Motor neuron (in vitro differentiated cells): ENCODE measurements around the gene PCSK6. TPM values are rescaled to one million over a fixed set of nuclear protein-coding genes. Genes with fewer than 3 reads are reported as not detected.

ENCODE experiments used
- ATAC-seq, 8 experiments: fragments of 200-7000 bp; cut with Tn5 transposase; replicated peaks in 6 of 8; 2 replicates each; pipeline ENCODE4 v1.8.0; 2021; ENCODE audit warnings: mild to moderate bottlenecking in 8 of 8, moderate library complexity in 8 of 8
- H3K27ac ChIP-seq, 2 donors: fragments of 250-450 bp; sonication (Bioruptor Pico); 2 replicates each; pipeline ENCODE4 v1.9.0; 2021; ENCODE audit warnings: antibody characterized with exemption in 2 of 2, mild to moderate bottlenecking in 2 of 2, moderate library complexity in 1 of 2
- H3K4me1 ChIP-seq, 2 donors: fragments of 250-450 bp; sonication (Bioruptor Pico); replicated peaks in 1 of 2; 2 replicates each; pipeline ENCODE4 v1.6.1; 2021; ENCODE audit warnings: antibody characterized with exemption in 2 of 2, mild to moderate bottlenecking in 2 of 2, moderate library complexity in 1 of 2
- H3K4me3 ChIP-seq, 5 donors: fragments of 250-450 bp; sonication (Bioruptor Pico); 2 replicates each; pipeline ENCODE4 v1.9.0; 2021; ENCODE audit warnings: antibody characterized with exemption in 5 of 5, mild to moderate bottlenecking in 5 of 5, moderate library complexity in 4 of 5
- WGBS, 10 experiments: fragments of 450-650 bp; shearing (Covaris generic); methylation state at CpG; one replicate each; pipeline ENCODE4 v1.0.0; 2022; 5-methylcytosine and 5-hydroxymethylcytosine counted together
- in situ Hi-C, 9 experiments: fragments of 400-800 bp; cut with MboI; loops; one replicate each; pipeline ENCODE4 v1.15.0; 2021; ENCODE audit warnings: low sequenced_read_pairs in 9 of 9, low pct_unique_long_range_greater_than_20kb in 2 of 9; ENCODE audit not compliant: unreplicated experiment in 9 of 9
- total RNA-seq, 8 experiments: library from RNA; unstranded; fragments of 300-600 nt; gene quantifications; 2 replicates each; pipeline versions ENCODE4 v1.2.3 to v1.2.4, GENCODE V29; 2022

PCSK6 gene
- total RNA-seq, 8 experiments from 2014 or later, result 1.5 to 9.9 (median 3.7) TPM

GRCh38 chr15:101530224-101530958, 40.9 kb upstream of the PCSK6 start:
- Histone ChIP-seq H3K4me1 (peaks cover 0 to 20% of the 10 kb centered on the region in 2 donors), H3K4me3 (no peak overlapping the region), H3K27ac (no peak overlapping the region)
- peak in 2 of 8 experiments; percentile 13 to 40 for ATAC-seq
- in situ Hi-C loops, result no loop called here
- 63 to 100% (median 91%) methylated on average over 1 to 8 of the region's 17 CpGs; no CpG with 5 or more reads in 5 of the 10 experiments for WGBS, 10 experiments

GRCh38 chr15:101528917-101529299, 39.4 kb upstream of the PCSK6 start:
- Histone ChIP-seq H3K4me1 (peaks cover 0 to 14% of the 10 kb centered on the region in 2 donors), H3K27ac (peak overlapping the region in 1 of 2 donors; percentile 2), H3K4me3 (no peak overlapping the region)
- WGBS, 10 experiments, result 33 to 100% (median 88%) methylated on average over 1 to 3 of the region's 4 CpGs; no CpG with 5 or more reads in 4 of the 10 experiments
- in situ Hi-C loops, result no loop called here
- peak in 2 of 8 experiments; percentile 2 to 9 for ATAC-seq

- Histone ChIP-seq H3K27ac (peak overlapping the region in 1 of 2 donors; percentile 2), H3K4me1 (peaks cover 0 to 14% of the 10 kb centered on the region in 2 donors), H3K4me3 (no peak overlapping the region)
- peak; percentile 41 to 92 (median 85) for ATAC-seq
- WGBS, 10 experiments, result 0 to 100% (median 8%) methylated on average over 1 to 12 of the region's 18 CpGs
- in situ Hi-C loops, result no loop called here
Observed at GRCh38 chr15:101528108-101528916, 38.8 kb upstream of the PCSK6 start.

- no peak for ATAC-seq
- in situ Hi-C loops, result no loop called here
Observed at GRCh38 chr15:101526890-101527289, 37.4 kb upstream of the PCSK6 start.

GRCh38 chr15:101526442-101526841, 36.9 kb upstream of the PCSK6 start:
- H3K4me1 ChIP-seq, result peaks cover 0 to 14% of the 10 kb centered on the region in 2 donors
- H3K27ac ChIP-seq, result no peak overlapping the region
- no peak overlapping the region for H3K4me3 ChIP-seq
- ATAC-seq, result no peak
- in situ Hi-C loops, result no loop called here
- WGBS, 10 experiments, result 20 to 100% (median 86%) methylated on average over 1 to 8 of the region's 13 CpGs; no CpG with 5 or more reads in 1 of the 10 experiments

More at GRCh38 chr15:101526890-101527289, 37.4 kb upstream of the PCSK6 start:
- peaks cover 0 to 14% of the 10 kb centered on the region in 2 donors for H3K4me1 ChIP-seq
- H3K4me3 ChIP-seq, result no peak overlapping the region
- 31 to 100% (median 91%) methylated on average over 1 to 5 of the region's 7 CpGs; no CpG with 5 or more reads in 2 of the 10 experiments for WGBS, 10 experiments
- no peak overlapping the region for H3K27ac ChIP-seq

GRCh38 chr15:101526021-101526420, 36.5 kb upstream of the PCSK6 start:
- H3K4me1 ChIP-seq, result peaks cover 0 to 14% of the 10 kb centered on the region in 2 donors
- ATAC-seq, result no peak
- H3K4me3 ChIP-seq, result no peak overlapping the region
- 67 to 100% (median 78%) methylated on average over 1 to 6 of the region's 8 CpGs; no CpG with 5 or more reads in 6 of the 10 experiments for WGBS, 10 experiments
- no peak overlapping the region for H3K27ac ChIP-seq
- in situ Hi-C loops, result no loop called here

GRCh38 chr15:101525087-101525669, 35.7 kb upstream of the PCSK6 start:
- in situ Hi-C loops, result no loop called here
- Histone ChIP-seq H3K4me1 (peaks cover 0 to 14% of the 10 kb centered on the region in 2 donors), H3K4me3 (no peak overlapping the region), H3K27ac (no peak overlapping the region)
- ATAC-seq, result no peak
- WGBS, 10 experiments, result 38 to 100% (median 84%) methylated on average over 1 to 10 of the region's 10 CpGs; no CpG with 5 or more reads in 3 of the 10 experiments

- no peak for ATAC-seq
- Histone ChIP-seq H3K4me3 (no peak overlapping the region), H3K27ac (no peak overlapping the region), H3K4me1 (peaks cover 0 to 10% of the 10 kb centered on the region in 2 donors)
- WGBS, 10 experiments, result 0 to 72% (median 51%) methylated on average over 1 to 3 of the region's 8 CpGs; no CpG with 5 or more reads in 4 of the 10 experiments
- in situ Hi-C loops, result no loop called here
Observed at GRCh38 chr15:101523560-101523940, 34.0 kb upstream of the PCSK6 start.

GRCh38 chr15:101522621-101523559, 33.4 kb upstream of the PCSK6 start:
- 8 to 82% (median 64%) methylated on average over 1 to 6 of the region's 18 CpGs; no CpG with 5 or more reads in 3 of the 10 experiments for WGBS, 10 experiments
- Histone ChIP-seq H3K4me3 (no peak overlapping the region), H3K4me1 (peaks cover 0 to 3% of the 10 kb centered on the region in 2 donors), H3K27ac (no peak overlapping the region)
- ATAC-seq, result no peak
- in situ Hi-C loops, result no loop called here

- H3K4me1 ChIP-seq, result no peaks in the 10 kb centered on the region
- H3K27ac ChIP-seq, result no peak overlapping the region
- WGBS, 10 experiments, result 19 to 100% (median 58%) methylated on average over 1 to 8 of the region's 11 CpGs; no CpG with 5 or more reads in 1 of the 10 experiments
- no peak overlapping the region for H3K4me3 ChIP-seq
- ATAC-seq, result peak in 1 of 8 experiments; percentile 61
- in situ Hi-C loops, result no loop called here
Observed at GRCh38 chr15:101522091-101522490, 32.6 kb upstream of the PCSK6 start.

- no peak for ATAC-seq
- Histone ChIP-seq H3K27ac (no peak overlapping the region), H3K4me1 (no peaks in the 10 kb centered on the region), H3K4me3 (no peak overlapping the region)
- 4 to 77% (median 47%) methylated on average over 4 to 5 of the region's 5 CpGs; no CpG with 5 or more reads in 2 of the 10 experiments for WGBS, 10 experiments
- in situ Hi-C loops, result no loop called here
Observed at GRCh38 chr15:101521591-101521990, 32.1 kb upstream of the PCSK6 start.

GRCh38 chr15:101521069-101521468, 31.6 kb upstream of the PCSK6 start:
- peak in 1 of 8 experiments; percentile 49 for ATAC-seq
- WGBS, 10 experiments, result 0 to 94% (median 46%) methylated on average over 1 to 3 of the region's 3 CpGs; no CpG with 5 or more reads in 2 of the 10 experiments
- in situ Hi-C loops, result no loop called here
- Histone ChIP-seq H3K27ac (no peak overlapping the region), H3K4me3 (no peak overlapping the region), H3K4me1 (no peaks in the 10 kb centered on the region)
